Right lobe of liver (tissue), 4 donors: ENCODE results near the gene STX11.
"Not testable (repeated sequence)": the region's sequence is repeated elsewhere in the genome, so short reads cannot be mapped to it uniquely, and the experiment has no call there.

Experiments
- CTCF ChIP-seq, 4 donors: fragments of 200-600 bp in 3 of 4; fragments of 450-650 bp in 1 of 4; IDR thresholded peaks; one replicate each; pipeline versions ENCODE4 v1.5.1 to v1.8.0; 2016 to 2022; ENCODE audit warnings: antibody characterized with exemption in 4 of 4, mild to moderate bottlenecking in 2 of 4
- POLR2A ChIP-seq: fragments of 450-650 bp; IDR thresholded peaks from one replicate; pipeline ENCODE4 v1.6.1; 2017; ENCODE audit warnings: antibody characterized with exemption, mild to moderate bottlenecking
- donor health status: DM: no; HTN: no; CAD: no.
- donor health status: DM: no; HTN: no; CAD: no.
- donor health status: DM: no; HTN: yes; CAD: no.

DNA sequence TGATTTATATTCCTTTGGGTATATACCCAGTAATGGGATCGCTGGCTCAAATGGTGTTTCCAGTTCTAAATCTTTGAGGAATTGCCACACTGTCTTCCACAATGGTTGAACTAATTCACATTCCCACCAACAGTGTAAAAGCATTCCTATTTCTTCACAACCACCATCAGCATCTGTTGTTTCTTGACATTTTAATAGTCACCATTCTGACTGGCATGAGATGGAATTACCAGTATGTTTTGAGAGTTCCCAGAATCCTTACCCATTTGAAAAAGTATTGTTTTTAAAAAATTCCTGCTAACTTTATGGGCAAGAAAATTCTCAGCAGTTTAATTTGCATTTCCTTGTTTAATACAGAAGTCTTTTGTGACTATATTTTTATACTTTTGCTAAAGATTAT is 33.9 kb downstream of the STX11 start:
- not testable (repeated sequence) for TF ChIP-seq CTCF (IDR thresholded peaks at IDR 0.05); POLR2A
